ENCODE measurements around the gene CRKL.

DNA sequence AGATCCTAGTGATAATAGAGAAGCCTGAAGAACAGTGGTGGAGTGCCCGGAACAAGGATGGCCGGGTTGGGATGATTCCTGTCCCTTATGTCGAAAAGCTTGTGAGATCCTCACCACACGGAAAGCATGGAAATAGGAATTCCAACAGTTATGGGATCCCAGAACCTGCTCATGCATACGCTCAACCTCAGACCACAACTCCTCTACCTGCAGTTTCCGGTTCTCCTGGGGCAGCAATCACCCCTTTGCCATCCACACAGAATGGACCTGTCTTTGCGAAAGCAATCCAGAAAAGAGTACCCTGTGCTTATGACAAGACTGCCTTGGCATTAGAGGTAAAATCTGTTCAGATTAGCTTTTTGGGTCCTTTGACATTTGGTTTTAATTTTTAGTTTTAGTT is 16.7 kb downstream of the CRKL start:
- TF ChIP-seq, protein P1, sequence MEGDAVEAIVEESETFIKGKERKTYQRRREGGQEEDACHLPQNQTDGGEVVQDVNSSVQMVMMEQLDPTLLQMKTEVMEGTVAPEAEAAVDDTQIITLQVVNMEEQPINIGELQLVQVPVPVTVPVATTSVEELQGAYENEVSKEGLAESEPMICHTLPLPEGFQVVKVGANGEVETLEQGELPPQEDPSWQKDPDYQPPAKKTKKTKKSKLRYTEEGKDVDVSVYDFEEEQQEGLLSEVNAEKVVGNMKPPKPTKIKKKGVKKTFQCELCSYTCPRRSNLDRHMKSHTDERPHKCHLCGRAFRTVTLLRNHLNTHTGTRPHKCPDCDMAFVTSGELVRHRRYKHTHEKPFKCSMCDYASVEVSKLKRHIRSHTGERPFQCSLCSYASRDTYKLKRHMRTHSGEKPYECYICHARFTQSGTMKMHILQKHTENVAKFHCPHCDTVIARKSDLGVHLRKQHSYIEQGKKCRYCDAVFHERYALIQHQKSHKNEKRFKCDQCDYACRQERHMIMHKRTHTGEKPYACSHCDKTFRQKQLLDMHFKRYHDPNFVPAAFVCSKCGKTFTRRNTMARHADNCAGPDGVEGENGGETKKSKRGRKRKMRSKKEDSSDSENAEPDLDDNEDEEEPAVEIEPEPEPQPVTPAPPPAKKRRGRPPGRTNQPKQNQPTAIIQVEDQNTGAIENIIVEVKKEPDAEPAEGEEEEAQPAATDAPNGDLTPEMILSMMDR (conservative IDR thresholded peaks at IDR 0.05; ENCODE audit: low read length): no peak
- TF ChIP-seq EZH2phosphoT487 (IDR thresholded peaks at IDR 0.05; ENCODE audit: borderline replicate concordance): no peak

Measured in Loucy (cell line).